Hepatocyte (in vitro differentiated cells): ENCODE measurements around the gene CCR5. TPM values are rescaled to one million over a fixed set of nuclear protein-coding genes. Genes with fewer than 3 reads are reported as not detected.

Experiments
- DNase-seq: peaks from one replicate; pipeline ENCODE4 v3.0.0-alpha.2; 2016; ENCODE audit warnings: low spot score
- H2AFZ ChIP-seq: fragments of 200-600 bp; sonication (generic); 2 replicates; pipeline ENCODE4 v1.6.0; 2016; ENCODE audit warnings: antibody characterized with exemption, mild to moderate bottlenecking
- H3K27ac ChIP-seq: fragments of 200-600 bp; sonication (generic); 2 replicates; pipeline ENCODE4 v1.5.1; 2016; ENCODE audit warnings: mild to moderate bottlenecking
- H3K27me3 ChIP-seq: fragments of 200-600 bp; sonication (generic); 2 replicates; pipeline ENCODE4 v1.6.1; 2016
- H3K36me3 ChIP-seq: fragments of 200-600 bp; sonication (generic); replicated peaks from 2 replicates; pipeline ENCODE4 v1.5.1; 2016; ENCODE audit warnings: low read depth; ENCODE audit not compliant: insufficient read depth
- H3K4me1 ChIP-seq: fragments of 200-600 bp; sonication (generic); 2 replicates; pipeline ENCODE4 v1.5.1; 2016; ENCODE audit warnings: mild to moderate bottlenecking, moderate library complexity; ENCODE audit not compliant: insufficient read depth
- H3K4me2 ChIP-seq: fragments of 200-600 bp; sonication (generic); 2 replicates; pipeline ENCODE4 v1.6.0; 2016
- H3K4me3 ChIP-seq: fragments of 200-600 bp; sonication (generic); 2 replicates; pipeline ENCODE4 v1.5.1; 2016; ENCODE audit warnings: mild to moderate bottlenecking
- H3K79me2 ChIP-seq: fragments of 200-600 bp; sonication (generic); 2 replicates; pipeline ENCODE4 v1.6.0; 2017; ENCODE audit warnings: mild to moderate bottlenecking
- H3K9me2 ChIP-seq: fragments of 200-600 bp; sonication (generic); replicated peaks from 2 replicates; pipeline ENCODE4 v1.6.0; 2017; ENCODE audit warnings: mild to moderate bottlenecking; ENCODE audit not compliant: insufficient read depth
- H3K9me3 ChIP-seq: fragments of 200-600 bp; sonication (generic); 2 replicates; pipeline ENCODE4 v1.5.1; 2016; ENCODE audit warnings: low read depth, mild to moderate bottlenecking
- H4K20me1 ChIP-seq: fragments of 200-600 bp; sonication (generic); 2 replicates; pipeline ENCODE4 v1.6.0; 2016; ENCODE audit warnings: mild to moderate bottlenecking; ENCODE audit not compliant: insufficient read depth, poor library complexity, severe bottlenecking
- CTCF ChIP-seq: fragments of 200-600 bp; sonication (generic); IDR thresholded peaks from 2 replicates; pipeline ENCODE4 v1.5.1; 2016; ENCODE audit warnings: antibody characterized with exemption, mild to moderate bottlenecking; ENCODE audit not compliant: poor library complexity
- EZH2 ChIP-seq: fragments of 200-600 bp; sonication (generic); IDR thresholded peaks from 2 replicates; pipeline ENCODE4 v1.6.1; 2016; ENCODE audit warnings: antibody characterized with exemption, mild to moderate bottlenecking, borderline replicate concordance
- EZH2phosphoT487 ChIP-seq: fragments of 200-600 bp; sonication (generic); IDR thresholded peaks from one replicate; pipeline ENCODE4 v1.6.1; 2018; ENCODE audit warnings: antibody characterized with exemption, mild to moderate bottlenecking, low read depth, moderate library complexity; ENCODE audit not compliant: unreplicated experiment, severe bottlenecking
- WGBS: methylation state at CpG from one replicate; pipeline ENCODE4 v1.1.6; 2016; ENCODE audit warnings: low lambda C conversion rate; ENCODE audit errors: missing lambda C conversion rate; 5-methylcytosine and 5-hydroxymethylcytosine counted together
- polyA plus RNA-seq: library from polyadenylated mRNA; unstranded; fragments of >200 nt; fragmentation: Nextera tagmentation; extraction: Ambion mirVana; gene quantifications from 2 replicates; pipeline ENCODE4 v1.2.1, GENCODE V29; 2016
- total RNA-seq: library from RNA; depleted of rRNA; stranded (reverse); fragments of >200 nt; gene quantifications from 2 replicates; pipeline ENCODE4 v1.2.3, GENCODE V29; 2014

The CCR5 gene
- total and polyA plus RNA-seq, 2 experiments from 2014 or later: 0.07 TPM; not detected in 1

GRCh38 chr3:46371519-46372340, 984 bp downstream of the CCR5 start:
- TF ChIP-seq CTCF: no peak
- no peak for TF ChIP-seq EZH2
- no peak for TF ChIP-seq EZH2phosphoT487
- Histone ChIP-seq H3K79me2 (no peaks in the 10 kb centered on the region), H3K27ac (no peak overlapping the region), H3K4me3 (no peak overlapping the region), H3K9me2 (no peaks in the 10 kb centered on the region), H3K4me1 (no peaks in the 10 kb centered on the region), H3K36me3 (no peaks in the 10 kb centered on the region), H3K27me3 (peaks cover 23% of the 10 kb centered on the region), H2AFZ (no peak overlapping the region), H3K9me3 (no peaks in the 10 kb centered on the region), H3K4me2 (no peak overlapping the region), H4K20me1 (no peaks in the 10 kb centered on the region)
- no peak for DNase-seq
- 81% methylated on average over 10 of the region's 10 CpGs for WGBS

GRCh38 chr3:46372492-46373359, 2.0 kb downstream of the CCR5 start:
- peak; percentile 49 for DNase-seq
- WGBS: 92% methylated on average over 9 of the region's 9 CpGs
- H3K9me2 ChIP-seq: no peaks in the 10 kb centered on the region
- TF ChIP-seq EZH2 (no peak), CTCF (peak; percentile 51)
- H3K4me3 ChIP-seq: no peak overlapping the region
- no peak overlapping the region for H3K4me2 ChIP-seq
- no peak overlapping the region for H2AFZ ChIP-seq
- H3K4me1 ChIP-seq: no peaks in the 10 kb centered on the region
- H3K9me3 ChIP-seq: no peaks in the 10 kb centered on the region
- H3K79me2 ChIP-seq: no peaks in the 10 kb centered on the region
- H4K20me1 ChIP-seq: no peaks in the 10 kb centered on the region
- H3K27ac ChIP-seq: no peak overlapping the region
- H3K27me3 ChIP-seq: peaks cover 23% of the 10 kb centered on the region
- H3K36me3 ChIP-seq: no peaks in the 10 kb centered on the region

- Histone ChIP-seq H3K9me3 (no peaks in the 10 kb centered on the region), H3K27me3 (peaks cover 23% of the 10 kb centered on the region), H3K4me2 (no peak overlapping the region), H3K4me1 (no peaks in the 10 kb centered on the region), H3K4me3 (no peak overlapping the region), H3K79me2 (no peaks in the 10 kb centered on the region), H3K27ac (no peak overlapping the region), H4K20me1 (no peaks in the 10 kb centered on the region), H2AFZ (no peak overlapping the region), H3K36me3 (no peaks in the 10 kb centered on the region), H3K9me2 (no peaks in the 10 kb centered on the region)
- no peak for DNase-seq
- TF ChIP-seq EZH2 (no peak), EZH2phosphoT487 (no peak), CTCF (no peak)
- WGBS: 87% methylated on average over 3 of the region's 3 CpGs
Measured at GRCh38 chr3:46374755-46375154, 4.0 kb downstream of the CCR5 start.
